HG02981 (cell line): ENCODE data around the gene SGCE.
A peak's percentile ranks its signal among the peaks of the same experiment; 100 is the strongest.

Source experiments
- ATAC-seq: cut with Tn5 transposase; IDR thresholded peaks from one replicate; pipeline ENCODE4 v1.9.1; 2021; ENCODE audit warnings: mild to moderate bottlenecking, moderate library complexity; ENCODE audit not compliant: unreplicated experiment

SGCE gene

GRCh38 chr7:94632338-94633013 is 23.5 kb downstream of the SGCE start:
- peak; percentile 59 for ATAC-seq

GRCh38 chr7:94630855-94631254 is 25.1 kb downstream of the SGCE start:
- no peak for ATAC-seq

GRCh38 chr7:94623820-94624219 is 32.1 kb downstream of the SGCE start:
- no peak for ATAC-seq

- ATAC-seq: peak; percentile 6
Measured at GRCh38 chr7:94621120-94621519, 34.8 kb downstream of the SGCE start.

- ATAC-seq: peak; percentile 98
Measured at GRCh38 chr7:94620703-94621118, 35.2 kb downstream of the SGCE start.

- ATAC-seq: no peak
Measured at GRCh38 chr7:94618126-94618525, 37.8 kb downstream of the SGCE start.

- ATAC-seq: no peak
Measured at GRCh38 chr7:94616855-94617254, 39.1 kb downstream of the SGCE start.

GRCh38 chr7:94615666-94616065 is 40.3 kb downstream of the SGCE start:
- no peak for ATAC-seq

GRCh38 chr7:94612661-94613060 is 43.3 kb downstream of the SGCE start:
- no peak for ATAC-seq

GRCh38 chr7:94612253-94612652 is 43.7 kb downstream of the SGCE start:
- ATAC-seq: no peak

GRCh38 chr7:94609561-94609960 is 46.4 kb downstream of the SGCE start:
- no peak for ATAC-seq

GRCh38 chr7:94605031-94605430 is 50.9 kb downstream of the SGCE start:
- ATAC-seq: no peak

GRCh38 chr7:94602181-94602580 is 53.8 kb downstream of the SGCE start:
- no peak for ATAC-seq

- ATAC-seq: no peak
Measured at GRCh38 chr7:94600267-94600666, 55.7 kb downstream of the SGCE start.

- no peak for ATAC-seq
Measured at GRCh38 chr7:94595717-94596116, 60.2 kb downstream of the SGCE start.

- ATAC-seq: no peak
Measured at GRCh38 chr7:94594882-94595281, 61.1 kb downstream of the SGCE start.

- ATAC-seq: peak; percentile 80
Measured at GRCh38 chr7:94591176-94591575, 64.8 kb downstream of the SGCE start.

- peak; percentile 52 for ATAC-seq
Measured at GRCh38 chr7:94590526-94591162, 65.3 kb downstream of the SGCE start.

GRCh38 chr7:94588075-94588474 is 67.9 kb downstream of the SGCE start:
- no peak for ATAC-seq

- ATAC-seq: no peak
Measured at GRCh38 chr7:94584113-94584512, 71.8 kb downstream of the SGCE start.

GRCh38 chr7:94580601-94581000 is 75.3 kb downstream of the SGCE start:
- no peak for ATAC-seq

- ATAC-seq: no peak
Measured at GRCh38 chr7:94579470-94579869, 76.5 kb downstream of the SGCE start.

- ATAC-seq: no peak
Measured at GRCh38 chr7:94578614-94579013, 77.3 kb downstream of the SGCE start.
